GM12878 (cell line): ENCODE results near the gene TH. TPM values are rescaled to one million over a fixed set of nuclear protein-coding genes. Genes with fewer than 3 reads are reported as not detected.

Experiments used
- ATAC-seq: fragments of 200-7000 bp; cut with Tn5 transposase; 3 replicates; pipeline ENCODE4 v1.9.1; 2020; ENCODE audit warnings: mild to moderate bottlenecking, moderate library complexity
- BruUV-seq: library from RNA; stranded (reverse); fragments of 400-500 nt; replicated peaks from 2 replicates; lab custom pipeline; 2021; lab: Mats Ljungman, UMichigan
- CTCF ChIA-PET: fragments of 300-600 bp; sonication (Branson Sonifier 250); formaldehyde crosslinking; extraction: SDS; loops from one replicate; lab custom pipeline; 2021; ENCODE audit warnings: inconsistent platforms; lab: Yijun Ruan, JAX
- POLR2A ChIA-PET: fragments of 350-600 bp; formaldehyde crosslinking; extraction: SDS; loops from one replicate; lab custom pipeline; 2021; ENCODE audit warnings: inconsistent platforms; lab: Charles Lee
- RAD21 ChIA-PET: fragments of 300-600 bp; sonication (Branson Sonifier 250); formaldehyde crosslinking; loops from one replicate; lab custom pipeline; 2023; ENCODE audit warnings: antibody characterized with exemption; ENCODE audit not compliant: unreplicated experiment; lab: Charles Lee
- SMC1A ChIA-PET: fragments of 300-600 bp; sonication (Branson Sonifier 250); formaldehyde crosslinking; loops from one replicate; lab custom pipeline; 2023; ENCODE audit not compliant: unreplicated experiment, uncharacterized antibody; lab: Charles Lee
- DNase-seq: peaks from one replicate; pipeline ENCODE4 v3.0.0-alpha.2; 2011; ENCODE audit warnings: low read depth, low spot score
- FAIRE-seq: peaks from 3 replicates; lab custom pipeline; 2011; peaks lifted over from hg19 to GRCh38; lab: Jason Lieb, UNC
- H2AFZ ChIP-seq: 2 replicates; pipeline ENCODE4 v1.6.0; 2011; ENCODE audit warnings: low read depth, low read length, control low read depth; ENCODE audit not compliant: control insufficient read depth
- H3K27ac ChIP-seq: 2 replicates; pipeline ENCODE4 v1.5.1; 2011; ENCODE audit warnings: control low read depth; ENCODE audit not compliant: control insufficient read depth, insufficient read depth
- H3K27me3 ChIP-seq, 2 experiments: replicated peaks in 1 of 2; 2 replicates each; pipeline versions ENCODE4 v1.6.0 to v1.6.1; 2011; ENCODE audit warnings: low read length in 1 of 2; ENCODE audit not compliant: control insufficient read depth in 2 of 2, insufficient read depth in 2 of 2
- H3K36me3 ChIP-seq, 2 experiments: 2 replicates each; pipeline ENCODE4 v1.5.1; 2011; ENCODE audit warnings: low read length in 1 of 2; ENCODE audit not compliant: control insufficient read depth in 2 of 2, insufficient read depth in 2 of 2
- H3K4me1 ChIP-seq: 2 replicates; pipeline ENCODE4 v1.6.1; 2011; ENCODE audit warnings: mild to moderate bottlenecking, low read length, moderate library complexity, mixed read lengths; ENCODE audit not compliant: control insufficient read depth, insufficient read depth
- H3K4me2 ChIP-seq: 2 replicates; pipeline ENCODE4 v1.6.0; 2011; ENCODE audit warnings: control low read depth; ENCODE audit not compliant: control insufficient read depth, insufficient read depth
- H3K4me3 ChIP-seq: fragments of 200-600 bp; sonication (generic); 2 replicates; pipeline ENCODE4 v1.5.1; 2016
- H3K79me2 ChIP-seq: 2 replicates; pipeline ENCODE4 v1.6.0; 2011; ENCODE audit warnings: low read length; ENCODE audit not compliant: control insufficient read depth, insufficient read depth
- H3K9ac ChIP-seq: 2 replicates; pipeline ENCODE4 v1.8.0; 2011; ENCODE audit warnings: low read length, control low read depth, mixed read lengths; ENCODE audit not compliant: control insufficient read depth, insufficient read depth
- H3K9me3 ChIP-seq: replicated peaks from 3 replicates; pipeline ENCODE4 v1.5.1; 2011; ENCODE audit warnings: mild to moderate bottlenecking, low read length; ENCODE audit not compliant: control insufficient read depth, insufficient read depth
- H4K20me1 ChIP-seq: 2 replicates; pipeline ENCODE4 v1.6.0; 2011; ENCODE audit not compliant: control insufficient read depth, insufficient read depth
- BCL3 ChIP-seq: IDR thresholded peaks from 2 replicates; pipeline ENCODE4 v1.6.1; 2011; ENCODE audit warnings: borderline replicate concordance, low read depth, mild to moderate bottlenecking, moderate library complexity, low read length; ENCODE audit not compliant: insufficient read depth, poor library complexity, severe bottlenecking
- BMI1 ChIP-seq: fragments of 450-650 bp; IDR thresholded peaks from 2 replicates; pipeline ENCODE4 v1.6.1; 2016; ENCODE audit warnings: mild to moderate bottlenecking, moderate library complexity, borderline replicate concordance
- MEF2A ChIP-seq: IDR thresholded peaks from 2 replicates; pipeline ENCODE4 v1.6.1; 2011; ENCODE audit warnings: low read depth, mild to moderate bottlenecking, low read length, moderate library complexity; ENCODE audit not compliant: insufficient read depth
- PBX3 ChIP-seq: IDR thresholded peaks from 2 replicates; pipeline ENCODE4 v1.6.1; 2011; ENCODE audit warnings: mild to moderate bottlenecking, low read depth, low read length, moderate library complexity; ENCODE audit not compliant: insufficient replicate concordance
- ZBTB40 ChIP-seq: fragments of 450-650 bp; IDR thresholded peaks from 2 replicates; pipeline ENCODE4 v1.6.1; 2016; ENCODE audit warnings: mild to moderate bottlenecking, moderate library complexity, borderline replicate concordance
- WGBS: methylation state at CpG from one replicate; pipeline ENCODE4 v1.1.6; 2016; ENCODE audit warnings: low lambda C conversion rate; ENCODE audit not compliant: insufficient replicate concordance, insufficient coverage; ENCODE audit errors: missing lambda C conversion rate; 5-methylcytosine and 5-hydroxymethylcytosine counted together
- in situ Hi-C: fragments of 300-500 bp; cut with MboI; formaldehyde crosslinking; loops from 9 replicates; pipeline ENCODE4 v1.14.3; 2018; ENCODE audit warnings: mixed read lengths
- intact Hi-C: fragments of 100-400 bp; cut with micrococcal nuclease; formaldehyde crosslinking; loops from one replicate; pipeline ENCODE4 v1.14.2; 2022; ENCODE audit not compliant: unreplicated experiment
- polyA plus RNA-seq, 11 experiments: library from polyadenylated mRNA; depleted of rRNA in 4 of 11; unstranded in 6 of 11; stranded (reverse) in 5 of 11; fragments of >200 nt; fragmentation: Nextera tagmentation in 4 of 11; fragmentation: Illumina TruSeq in 1 of 11; extraction: Ambion mirVana in 4 of 11; extraction: Trizol in 1 of 11; gene quantifications; 1 replicate in 1 of 11; 2 replicates in 10 of 11; pipeline versions ENCODE4 v1.2.1 to v1.2.3, GENCODE V29; 2011 to 2016; ENCODE audit warnings: inconsistent platforms in 2 of 11, missing spikeins in 2 of 11, low read depth in 1 of 11
- total RNA-seq, 4 experiments: library from RNA; depleted of rRNA in 3 of 4; stranded (reverse); fragments of >200 nt in 3 of 4; fragmentation: Illumina TruSeq in 1 of 4; extraction: Trizol in 1 of 4; gene quantifications; 2 replicates each; pipeline versions ENCODE4 v1.2.1 to v1.2.3, GENCODE V29; 2013 to 2021

The TH gene
- total and polyA plus RNA-seq, 10 of the 15 experiments (the other 5 are each of a cell fraction or from before 2014, with no cell fraction given): not detected

- TF ChIP-seq ZBTB40 (no peak), BMI1 (no peak)
These were observed 5.5 kb upstream of the TH start (continued) for GRCh38 chr11:2177076-2177475.

GRCh38 chr11:2176389-2176900 is 4.8 kb upstream of the TH start:
- H3K36me3 ChIP-seq: no peaks in the 10 kb centered on the region
- no peak overlapping the region for H3K9ac ChIP-seq
- WGBS: 41% methylated on average over 14 of the region's 14 CpGs
- H4K20me1 ChIP-seq: no peaks in the 10 kb centered on the region
- no peaks in the 10 kb centered on the region for H3K4me1 ChIP-seq
- H3K27me3 ChIP-seq: no peaks in the 10 kb centered on the region; a peak in 1 of 4 replicates
- H3K27ac ChIP-seq: no peak overlapping the region
- no peak for FAIRE-seq
- no peaks in the 10 kb centered on the region for H3K79me2 ChIP-seq
- ChIA-PET RAD21 (no interaction called here), POLR2A (no interaction called here), SMC1A (no interaction called here), CTCF (no interaction called here)
- in situ Hi-C loops (no loop called here), intact Hi-C loops (no loop called here)
- BruUV-seq: no TSS peak
- H3K4me2 ChIP-seq: no peak overlapping the region
- H3K9me3 ChIP-seq: no peaks in the 10 kb centered on the region
- DNase-seq: no peak
- no peak overlapping the region for H2AFZ ChIP-seq
- no peak for ATAC-seq
- peak; percentile 69 for TF ChIP-seq BCL3
- no peak for TF ChIP-seq MEF2A
- TF ChIP-seq PBX3: peak; percentile 23
- no peak overlapping the region for H3K4me3 ChIP-seq
